Mesenchymal stem cell (in vitro differentiated cells and primary cell): ENCODE data around the gene ANTXRL.

Experiments used
- DNase-seq: peaks from one replicate; pipeline ENCODE4 v3.0.0-alpha.2; 2013
- H2AFZ ChIP-seq: one replicate; pipeline ENCODE4 v1.6.1; 2013; ENCODE audit warnings: low read depth, mild to moderate bottlenecking, control low read depth, inconsistent platforms, low read length, moderate library complexity
- H2AK5ac ChIP-seq: 2 replicates; pipeline ENCODE4 v1.6.1; 2013; ENCODE audit warnings: low read length, moderate library complexity, mild to moderate bottlenecking, inconsistent platforms; ENCODE audit not compliant: severe bottlenecking
- H2BK120ac ChIP-seq: one replicate; pipeline ENCODE4 v1.6.1; 2013; ENCODE audit warnings: low read depth, mild to moderate bottlenecking, inconsistent platforms, low read length, moderate library complexity
- H2BK12ac ChIP-seq, 2 experiments: one replicate each; pipeline ENCODE4 v1.6.1; 2013; ENCODE audit warnings: inconsistent platforms in 2 of 2, low read length in 2 of 2, mild to moderate bottlenecking in 2 of 2, moderate library complexity in 2 of 2, control low read depth in 1 of 2
- H2BK15ac ChIP-seq: one replicate; pipeline ENCODE4 v1.6.1; 2013; ENCODE audit warnings: mild to moderate bottlenecking, low read depth, inconsistent platforms; ENCODE audit not compliant: poor library complexity, severe bottlenecking
- H2BK5ac ChIP-seq: 2 replicates; pipeline ENCODE4 v1.6.1; 2013; ENCODE audit warnings: low read depth, mild to moderate bottlenecking, low read length, control low read depth, inconsistent platforms; ENCODE audit not compliant: poor library complexity, severe bottlenecking
- H3K14ac ChIP-seq, 2 experiments: one replicate each; pipeline ENCODE4 v1.6.1; 2013; ENCODE audit warnings: inconsistent platforms in 2 of 2, low read length in 2 of 2, control low read depth in 1 of 2, mild to moderate bottlenecking in 1 of 2, moderate library complexity in 1 of 2
- H3K18ac ChIP-seq, 2 experiments: one replicate each; pipeline ENCODE4 v1.6.1; 2013; ENCODE audit warnings: inconsistent platforms in 2 of 2, low read length in 2 of 2, control low read depth in 1 of 2, low read depth in 1 of 2, mild to moderate bottlenecking in 1 of 2
- H3K23ac ChIP-seq, 2 experiments: one replicate each; pipeline ENCODE4 v1.6.1; 2013; ENCODE audit warnings: inconsistent platforms in 2 of 2, low read length in 2 of 2, mild to moderate bottlenecking in 2 of 2, moderate library complexity in 2 of 2, control low read depth in 1 of 2
- H3K27ac ChIP-seq: 2 replicates; pipeline ENCODE4 v1.5.1; 2013; ENCODE audit warnings: mild to moderate bottlenecking, moderate library complexity, low read length, control low read depth, inconsistent platforms; ENCODE audit not compliant: poor library complexity, severe bottlenecking
- H3K27me3 ChIP-seq, 2 experiments: 2 replicates each; pipeline versions ENCODE4 v1.6.1 to v1.7.0; 2013; ENCODE audit warnings: low read length in 2 of 2, mild to moderate bottlenecking in 2 of 2, moderate library complexity in 2 of 2, control low read depth in 1 of 2, inconsistent platforms in 1 of 2; ENCODE audit not compliant: control insufficient read depth in 1 of 2, insufficient read depth in 1 of 2
- H3K36me3 ChIP-seq, 2 experiments: 2 replicates each; pipeline versions ENCODE4 v1.6.1 to v1.7.0; 2013; ENCODE audit warnings: low read length in 2 of 2, control low read depth in 1 of 2, inconsistent platforms in 1 of 2, low read depth in 1 of 2, mild to moderate bottlenecking in 1 of 2; ENCODE audit not compliant: insufficient read depth in 2 of 2, control insufficient read depth in 1 of 2
- H3K4ac ChIP-seq, 2 experiments: one replicate each; pipeline ENCODE4 v1.6.1; 2013; ENCODE audit warnings: inconsistent platforms in 2 of 2, low read length in 2 of 2, mild to moderate bottlenecking in 2 of 2, moderate library complexity in 2 of 2, control low read depth in 1 of 2, low read depth in 1 of 2
- H3K4me1 ChIP-seq: 2 replicates; pipeline ENCODE4 v1.6.1; 2013; ENCODE audit warnings: low read depth, low read length, control low read depth; ENCODE audit not compliant: control insufficient read depth, insufficient read depth
- H3K4me2 ChIP-seq: 2 replicates; pipeline ENCODE4 v1.6.1; 2013; ENCODE audit warnings: low read length, mild to moderate bottlenecking, inconsistent platforms; ENCODE audit not compliant: poor library complexity, severe bottlenecking
- H3K4me3 ChIP-seq, 2 experiments: 2 replicates each; pipeline versions ENCODE4 v1.5.1 to v1.7.0; 2013; ENCODE audit warnings: low read length in 2 of 2, mild to moderate bottlenecking in 2 of 2, control low read depth in 1 of 2, low read depth in 1 of 2; ENCODE audit not compliant: insufficient read depth in 1 of 2
- H3K79me1 ChIP-seq: replicated peaks from 2 replicates; pipeline ENCODE4 v1.6.1; 2013; ENCODE audit warnings: mild to moderate bottlenecking, control low read depth, low read length, inconsistent platforms; ENCODE audit not compliant: poor library complexity, severe bottlenecking
- H3K9ac ChIP-seq: 2 replicates; pipeline ENCODE4 v1.7.0; 2013; ENCODE audit warnings: mild to moderate bottlenecking, low read length, moderate library complexity
- H3K9me3 ChIP-seq: 2 replicates; pipeline ENCODE4 v1.7.0; 2013; ENCODE audit warnings: mild to moderate bottlenecking, low read length; ENCODE audit not compliant: control insufficient read depth
- H4K8ac ChIP-seq: one replicate; pipeline ENCODE4 v1.6.1; 2013; ENCODE audit warnings: inconsistent platforms, mild to moderate bottlenecking, low read length, moderate library complexity
- H4K91ac ChIP-seq: one replicate; pipeline ENCODE4 v1.6.1; 2013; ENCODE audit warnings: mild to moderate bottlenecking, low read length, inconsistent platforms
- WGBS: methylation state at CpG from one replicate; pipeline ENCODE4 v1.1.7; 2013; ENCODE audit warnings: mixed read lengths; 5-methylcytosine and 5-hydroxymethylcytosine counted together

The ANTXRL gene

DNA sequence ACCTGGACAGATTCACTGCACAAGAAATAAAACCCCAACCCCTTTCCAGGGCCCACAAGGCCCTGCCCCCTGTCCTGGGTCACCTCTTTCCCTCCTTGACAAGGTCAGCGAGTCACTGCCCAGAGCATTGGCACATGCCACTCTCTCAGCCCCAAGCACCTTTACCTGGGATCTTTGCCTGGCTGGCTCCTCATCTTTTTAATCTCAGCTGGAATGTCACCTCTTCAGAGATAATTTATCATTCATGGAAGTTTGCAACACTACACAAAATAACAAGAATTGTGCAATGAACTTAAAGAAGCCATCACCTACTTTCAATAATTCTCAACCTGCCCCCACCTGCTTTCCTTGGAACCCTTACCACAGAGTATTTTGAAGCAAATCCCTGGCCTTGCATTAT is 19.2 kb downstream of the ANTXRL start:
- H3K27me3 ChIP-seq = peaks cover 32 to 37% of the 10 kb centered on the region in 2 experiments
- H3K9me3 ChIP-seq = no peaks in the 10 kb centered on the region
- H2AFZ ChIP-seq = no peak overlapping the region
- H2BK5ac ChIP-seq = no peak overlapping the region
- H2BK15ac ChIP-seq = no peak overlapping the region
- H3K23ac ChIP-seq = no peak overlapping the region
- H3K14ac ChIP-seq = no peak overlapping the region
- H3K4me3 ChIP-seq = no peak overlapping the region
- no peak overlapping the region for H3K18ac ChIP-seq
- H2AK5ac ChIP-seq = no peak overlapping the region
- H3K79me1 ChIP-seq = no peaks in the 10 kb centered on the region
- no peaks in the 10 kb centered on the region for H3K36me3 ChIP-seq
- H2BK120ac ChIP-seq = no peak overlapping the region
- no peak overlapping the region for H4K8ac ChIP-seq
- no peak overlapping the region for H3K9ac ChIP-seq
- DNase-seq = no peak
- no peak overlapping the region for H4K91ac ChIP-seq
- H3K4ac ChIP-seq = no peak overlapping the region
- H3K4me1 ChIP-seq = no peaks in the 10 kb centered on the region
- 85% methylated on average over 1 of the region's 1 CpG for WGBS
- H3K27ac ChIP-seq = no peak overlapping the region
- no peak overlapping the region for H3K4me2 ChIP-seq
- H2BK12ac ChIP-seq = no peak overlapping the region

DNA sequence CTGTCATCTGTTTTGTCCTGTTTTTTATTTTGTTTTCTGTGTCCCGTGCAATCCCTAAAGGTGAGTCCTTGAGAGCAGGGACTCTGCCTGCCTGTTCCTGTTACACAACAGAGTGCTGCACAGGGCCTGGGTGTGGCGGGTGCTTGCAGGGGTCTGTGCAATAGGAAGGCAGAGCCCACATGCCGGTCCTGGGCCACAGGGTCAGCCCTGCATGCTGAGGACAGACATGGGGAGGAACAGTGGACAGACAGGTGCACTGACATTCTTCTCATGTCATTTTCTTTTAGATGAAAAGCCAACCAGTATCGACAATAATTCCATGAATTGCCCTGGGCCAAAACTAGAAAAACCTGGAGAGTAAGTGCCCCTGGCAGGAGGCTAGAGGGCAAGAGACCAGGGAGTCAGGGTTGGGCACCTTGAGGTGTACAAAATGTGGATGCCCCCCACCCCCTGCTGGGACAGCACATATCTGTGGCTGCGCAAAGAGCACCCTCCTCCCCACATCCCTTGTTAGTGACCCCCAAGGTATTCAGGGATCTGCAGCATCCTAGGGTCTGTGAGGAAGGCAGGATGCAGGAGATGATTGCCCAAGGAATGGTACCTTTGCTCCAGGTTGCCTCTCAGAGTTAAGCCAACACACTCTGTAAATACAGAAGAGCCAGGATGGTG is 19.9 kb downstream of the ANTXRL start:
- 81% methylated on average over 4 of the region's 5 CpGs for WGBS
- H3K79me1 ChIP-seq = no peaks in the 10 kb centered on the region
- H2BK15ac ChIP-seq = no peak overlapping the region
- no peaks in the 10 kb centered on the region for H3K36me3 ChIP-seq
- H3K9me3 ChIP-seq = no peaks in the 10 kb centered on the region
- H2BK12ac ChIP-seq = no peak overlapping the region
- no peak overlapping the region for H3K9ac ChIP-seq
- no peak overlapping the region for H2BK120ac ChIP-seq
- DNase-seq = no peak
- no peak overlapping the region for H3K18ac ChIP-seq
- H3K4me2 ChIP-seq = no peak overlapping the region
- peaks cover 37% of the 10 kb centered on the region in 2 experiments for H3K27me3 ChIP-seq
- no peak overlapping the region for H3K27ac ChIP-seq
- no peak overlapping the region for H3K14ac ChIP-seq
- no peak overlapping the region for H3K4ac ChIP-seq
- peaks cover under 1% of the 10 kb centered on the region for H3K4me1 ChIP-seq
- H4K8ac ChIP-seq = no peak overlapping the region
- no peak overlapping the region for H3K4me3 ChIP-seq
- H4K91ac ChIP-seq = no peak overlapping the region
- no peak overlapping the region for H2BK5ac ChIP-seq
- H2AK5ac ChIP-seq = no peak overlapping the region
- H2AFZ ChIP-seq = no peak overlapping the region
- H3K23ac ChIP-seq = no peak overlapping the region

DNA sequence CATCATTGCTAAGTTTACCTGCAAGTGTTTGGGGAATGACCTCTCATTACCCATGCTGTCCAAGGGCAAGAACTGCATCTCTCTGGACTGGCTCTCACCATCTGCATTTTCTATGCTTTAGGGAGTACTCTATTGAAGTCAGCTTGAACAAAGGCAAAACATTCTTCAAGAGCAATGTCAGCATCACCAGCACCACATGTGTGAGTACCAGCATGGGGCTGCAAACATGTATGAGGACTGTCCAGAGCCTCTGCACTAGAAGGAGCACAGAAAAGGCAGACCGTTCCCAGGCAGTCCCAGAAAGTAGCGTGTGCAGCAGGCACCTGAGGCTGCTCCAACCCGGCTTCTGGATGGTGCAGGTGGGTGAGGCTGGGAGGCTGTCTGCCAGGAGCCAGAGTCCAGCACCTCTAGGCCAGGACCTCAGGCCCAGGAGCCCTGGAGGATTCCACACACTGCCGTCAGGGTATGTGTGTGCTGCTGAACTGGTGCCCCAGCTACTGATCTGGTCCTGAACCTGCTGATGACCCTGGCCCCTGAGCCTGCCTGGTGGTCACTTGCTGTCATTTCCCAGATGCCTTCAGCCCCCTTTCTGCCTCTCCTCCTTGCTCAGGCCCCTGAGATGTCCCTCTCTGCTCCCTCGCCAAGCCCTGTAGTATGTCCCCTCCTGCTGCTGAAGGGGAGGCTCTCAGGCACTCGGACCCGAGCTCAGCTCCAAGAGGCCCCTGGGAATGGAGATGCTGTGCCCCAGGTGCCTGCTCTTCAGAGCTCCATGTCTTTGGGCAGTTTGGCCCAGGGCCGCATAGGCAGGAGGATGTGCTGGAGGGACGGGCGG is 20.7 kb downstream of the ANTXRL start:
- Histone ChIP-seq H3K9ac (no peak overlapping the region), H2AK5ac (no peak overlapping the region), H4K91ac (no peak overlapping the region), H3K4me2 (no peak overlapping the region), H3K23ac (no peak overlapping the region), H3K4me1 (peaks cover 4% of the 10 kb centered on the region), H3K18ac (no peak overlapping the region), H2BK120ac (no peak overlapping the region), H3K9me3 (no peaks in the 10 kb centered on the region), H3K27me3 (peaks cover 34 to 37% of the 10 kb centered on the region in 2 experiments), H3K36me3 (no peaks in the 10 kb centered on the region), H2BK12ac (no peak overlapping the region), H3K4me3 (no peak overlapping the region), H3K14ac (peak overlapping the region in 1 of 2 experiments; percentile 95), H2AFZ (no peak overlapping the region), H2BK5ac (no peak overlapping the region), H3K79me1 (no peaks in the 10 kb centered on the region), H3K27ac (no peak overlapping the region), H4K8ac (no peak overlapping the region), H2BK15ac (no peak overlapping the region), H3K4ac (no peak overlapping the region)
- 88% methylated on average over 10 of the region's 10 CpGs for WGBS
- DNase-seq = no peak

DNA sequence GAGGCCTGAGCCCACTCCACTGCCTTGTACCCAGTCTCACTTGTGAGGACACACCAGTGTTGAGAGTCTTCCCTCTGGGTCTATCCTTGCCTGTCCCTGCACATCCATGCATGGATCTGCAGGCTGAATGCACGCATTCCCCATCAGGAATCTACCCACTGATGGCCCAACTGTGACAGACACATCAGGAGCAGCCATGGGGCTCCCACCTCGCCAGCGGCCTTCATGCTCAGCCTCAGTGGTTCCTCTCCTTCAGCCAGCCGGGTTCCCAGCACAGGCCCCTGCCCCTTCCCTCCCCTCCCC is 21.3 kb downstream of the ANTXRL start:
- Histone ChIP-seq H3K14ac (peak overlapping the region in 1 of 2 experiments; percentile 95), H2AFZ (no peak overlapping the region), H3K4ac (no peak overlapping the region), H3K27me3 (peaks cover 34 to 37% of the 10 kb centered on the region in 2 experiments), H3K23ac (no peak overlapping the region), H3K18ac (no peak overlapping the region), H3K4me2 (no peak overlapping the region), H3K4me3 (no peak overlapping the region), H4K91ac (no peak overlapping the region), H3K27ac (no peak overlapping the region), H2BK5ac (no peak overlapping the region), H3K4me1 (peaks cover 4% of the 10 kb centered on the region), H2BK12ac (no peak overlapping the region), H2AK5ac (no peak overlapping the region), H3K9ac (no peak overlapping the region), H3K79me1 (no peaks in the 10 kb centered on the region), H4K8ac (no peak overlapping the region), H3K36me3 (no peaks in the 10 kb centered on the region), H2BK120ac (no peak overlapping the region), H3K9me3 (no peaks in the 10 kb centered on the region), H2BK15ac (no peak overlapping the region)
- DNase-seq = no peak
- 83% methylated on average over 4 of the region's 4 CpGs for WGBS
